ENCODE data around the gene AGAP1.

GRCh38 chr2:235674146-235674545 lies 180.3 kb downstream of the AGAP1 start:
- TF ChIP-seq CTCF (IDR thresholded peaks at IDR 0.05) (no peak), POLR2A (IDR thresholded peaks at IDR 0.05) (no peak)

All from heart left ventricle (tissue), 13 donors.